ENCODE measurements around the gene EBPL.

- TF ChIP-seq EP300 (IDR thresholded peaks at IDR 0.05) (no peak), POLR2A (IDR thresholded peaks at IDR 0.05) (no peak), CTCF (IDR thresholded peaks at IDR 0.05) (no peak)
Measured at GRCh38 chr13:49620170-49620621, 71.1 kb downstream of the EBPL start.
